ENCODE measurements around the gene SUCO.
"Not testable (repeated sequence)": the region's sequence is repeated elsewhere in the genome, so short reads cannot be mapped to it uniquely, and the experiment has no call there.

The SUCO gene

DNA sequence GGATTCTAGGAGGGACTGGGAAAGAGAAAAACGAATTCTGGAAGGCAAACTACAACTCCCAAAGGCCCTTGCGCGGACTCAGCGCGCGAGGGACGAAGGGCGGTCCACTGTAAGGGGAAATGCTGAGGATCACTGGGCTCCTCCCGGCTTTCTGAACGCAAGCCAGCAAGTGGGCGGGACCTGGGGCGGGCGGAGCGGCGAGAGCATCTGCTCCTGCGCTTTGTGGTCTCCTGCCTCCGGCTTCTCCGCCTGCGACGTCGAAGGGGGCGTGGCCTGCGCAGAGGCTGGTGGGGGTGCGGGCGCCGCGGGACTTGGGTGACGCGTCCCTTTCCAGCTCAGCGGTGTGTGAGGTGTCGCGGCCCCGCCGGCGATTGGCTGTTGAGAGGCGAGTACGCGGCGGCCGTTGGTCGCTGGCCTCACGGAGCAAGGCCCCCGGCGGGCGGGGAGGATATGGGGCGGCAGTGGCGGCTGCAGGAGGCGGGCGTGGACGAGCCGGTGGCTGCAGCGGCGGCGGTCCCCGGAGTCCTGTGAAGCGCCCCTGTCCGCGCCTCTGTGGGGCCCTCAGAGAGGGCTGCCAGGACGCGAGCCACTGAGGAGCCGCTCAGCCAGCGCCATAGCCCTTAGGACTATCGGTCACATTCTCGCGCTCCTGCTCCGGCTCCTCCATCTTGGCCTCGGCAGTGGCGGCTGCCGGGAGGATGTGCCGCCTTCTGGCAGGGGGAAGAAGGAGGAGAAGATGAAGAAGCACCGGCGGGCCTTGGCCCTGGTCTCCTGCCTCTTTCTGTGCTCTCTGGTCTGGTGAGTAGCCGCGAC, at the start of gene SUCO:
SUCO (plus strand) TSS at position 451 of the 813 bp plus-strand sequence; CDS start at position 737, 286 bp downstream.
- peak; percentile 99 for DNase-seq (ENCODE audit: low read depth in 2 of 2)

GRCh38 chr1:172483448-172483847, 49.5 kb upstream of the SUCO start:
- no peak for DNase-seq (ENCODE audit: low read depth in 2 of 2)

DNA sequence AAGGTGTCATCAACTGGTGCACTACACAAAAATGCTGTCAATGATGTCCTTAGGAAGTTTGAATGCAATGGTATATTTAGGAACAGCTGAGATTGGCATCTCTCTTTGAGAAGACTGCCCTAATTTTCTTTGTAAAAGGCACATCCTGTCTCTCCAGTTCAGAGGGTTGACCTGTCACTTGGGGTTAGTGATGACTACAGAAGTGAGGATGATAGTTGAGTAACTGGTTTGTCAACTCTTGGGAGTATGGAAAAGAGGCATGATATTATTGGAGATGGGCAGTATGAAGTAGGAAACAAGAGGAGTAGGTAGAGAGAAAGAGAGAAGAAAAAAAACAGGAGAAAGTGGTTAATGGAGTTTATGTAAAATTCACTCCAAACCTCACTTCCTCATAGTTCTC, 48.7 kb upstream of the SUCO start:
- DNase-seq (ENCODE audit: low read depth in 2 of 2): no peak

- DNase-seq (ENCODE audit: low read depth in 2 of 2): no peak
Measured at GRCh38 chr1:172485626-172486025, 47.3 kb upstream of the SUCO start.

DNA sequence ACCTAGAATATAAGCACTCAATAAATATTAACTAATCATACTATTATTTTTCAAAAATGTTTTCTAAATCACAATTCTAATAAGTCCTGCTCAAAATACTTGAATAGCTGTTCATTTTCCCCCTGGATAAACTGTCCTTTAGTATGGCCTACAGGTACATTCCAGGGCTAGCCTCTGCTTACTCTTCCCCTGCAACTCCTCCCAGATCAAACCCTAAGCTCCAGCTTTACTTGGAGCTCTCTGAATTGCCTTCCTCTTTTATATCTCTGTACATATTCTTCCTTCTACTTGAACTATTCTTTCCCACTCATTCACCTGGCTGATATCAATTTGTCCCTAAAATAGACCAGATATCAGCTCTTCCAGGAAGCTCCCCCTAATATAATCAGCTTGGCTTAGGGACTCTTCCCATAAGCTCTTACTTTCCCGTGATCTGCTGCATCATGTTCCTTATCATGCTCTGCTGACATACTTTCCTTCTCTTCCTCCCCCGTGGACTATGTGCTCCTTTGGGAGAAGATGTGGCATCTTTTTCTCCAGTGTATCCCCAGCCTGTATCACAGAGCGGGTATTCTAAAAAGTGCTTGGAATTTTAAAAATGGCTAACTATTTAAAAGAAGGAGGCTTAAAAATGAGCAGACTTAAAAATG, 46.0 kb upstream of the SUCO start:
- DNase-seq (ENCODE audit: low read depth in 2 of 2): no peak

- no peak for DNase-seq (ENCODE audit: low read depth in 2 of 2)
Measured at GRCh38 chr1:172487550-172487949, 45.4 kb upstream of the SUCO start.

- DNase-seq (ENCODE audit: low read depth in 2 of 2): no peak
Measured at GRCh38 chr1:172488393-172488792, 44.6 kb upstream of the SUCO start.

DNA sequence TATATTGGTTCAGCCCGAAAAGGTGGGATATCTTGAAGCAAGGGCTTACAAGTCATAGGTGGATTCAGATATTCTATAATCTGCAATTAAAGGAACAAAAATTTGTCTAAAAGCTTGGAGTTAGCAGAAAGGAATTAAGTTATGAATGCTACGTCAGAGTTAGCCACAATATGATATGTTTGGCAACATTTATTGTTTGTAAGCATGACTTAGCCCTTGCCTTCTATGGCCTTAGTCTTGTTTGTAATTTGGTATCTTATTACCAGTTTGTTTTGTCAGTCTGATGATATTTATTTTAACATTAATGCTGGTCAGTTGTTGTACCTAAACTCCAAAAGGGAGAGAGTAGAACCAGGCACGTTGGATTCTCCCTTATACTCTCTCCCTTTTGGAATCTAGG, 43.1 kb upstream of the SUCO start:
- DNase-seq (ENCODE audit: low read depth in 2 of 2): no peak

DNA sequence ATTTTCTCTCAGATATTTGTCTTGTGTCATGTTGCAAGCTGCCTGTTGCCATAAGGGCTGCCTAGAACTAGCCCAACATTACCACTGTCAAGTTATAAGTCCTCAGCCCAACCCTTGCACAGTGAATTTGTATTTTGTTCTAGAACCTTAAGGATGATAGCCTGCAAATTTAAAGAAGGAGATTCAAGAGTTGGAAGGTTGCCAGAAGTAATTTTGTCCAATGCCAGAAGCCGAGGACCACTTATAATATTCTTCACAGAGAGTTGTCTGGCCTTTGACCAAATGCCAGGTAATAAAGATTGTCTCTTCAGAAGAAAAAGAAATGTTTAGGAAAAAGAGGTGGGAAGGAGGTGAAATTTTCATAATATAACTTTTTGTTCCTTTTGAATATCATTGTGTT, 40.5 kb upstream of the SUCO start:
- no peak for DNase-seq (ENCODE audit: low read depth in 2 of 2)

- DNase-seq (ENCODE audit: low read depth in 2 of 2): no peak
Measured at GRCh38 chr1:172494166-172494565, 38.8 kb upstream of the SUCO start.

GRCh38 chr1:172496127-172496526, 36.8 kb upstream of the SUCO start:
- not testable (repeated sequence) for DNase-seq (ENCODE audit: low read depth in 2 of 2)

DNA sequence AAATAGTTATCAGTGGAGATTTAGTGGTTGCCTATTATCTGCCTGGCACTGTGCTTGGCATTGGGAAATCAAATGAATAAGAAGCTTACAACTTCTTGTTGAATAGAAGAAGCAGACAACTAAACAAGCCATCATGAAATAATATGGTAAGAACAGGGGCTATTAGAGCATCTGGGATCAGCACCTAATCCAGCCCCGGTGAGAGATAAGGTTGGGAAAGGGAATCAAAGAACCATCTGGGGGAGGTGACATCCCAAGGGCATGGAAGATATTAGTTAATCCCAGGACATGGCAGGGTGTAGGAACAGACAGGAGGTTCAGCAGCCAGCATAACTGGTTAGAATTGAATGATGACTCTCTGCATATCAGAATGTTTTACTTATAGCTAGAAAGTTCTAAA, 36.3 kb upstream of the SUCO start:
- DNase-seq (ENCODE audit: low read depth in 2 of 2): no peak

GRCh38 chr1:172497230-172497629, 35.7 kb upstream of the SUCO start:
- DNase-seq (ENCODE audit: low read depth in 2 of 2): no peak

DNA sequence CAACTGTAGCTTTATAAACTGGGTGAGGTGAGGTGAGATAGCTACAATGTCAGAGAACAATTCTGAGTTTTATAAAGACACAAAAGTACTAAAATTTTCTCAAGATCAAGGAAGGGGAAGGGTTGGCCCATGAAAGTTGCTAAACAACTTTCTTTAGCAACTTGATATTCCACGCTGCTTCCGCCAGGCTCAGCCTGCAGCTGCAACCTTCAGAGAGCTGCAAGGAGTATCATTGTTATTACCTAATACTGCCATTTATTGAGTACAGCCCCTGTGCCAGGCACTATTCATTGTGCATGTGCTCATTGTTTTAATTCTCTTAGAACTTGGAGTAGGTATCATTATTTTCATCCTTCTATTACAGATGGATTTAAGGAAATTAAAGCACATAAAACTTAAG, 34.1 kb upstream of the SUCO start:
- no peak for DNase-seq (ENCODE audit: low read depth in 2 of 2)

- no peak for DNase-seq (ENCODE audit: low read depth in 2 of 2)
Measured at GRCh38 chr1:172499636-172500141, 33.3 kb upstream of the SUCO start.

GRCh38 chr1:172500207-172500606, 32.7 kb upstream of the SUCO start:
- DNase-seq (ENCODE audit: low read depth in 2 of 2): no peak

- no peak for DNase-seq (ENCODE audit: low read depth in 2 of 2)
Measured at GRCh38 chr1:172507741-172508140, 25.2 kb upstream of the SUCO start.

- no peak for DNase-seq (ENCODE audit: low read depth in 2 of 2)
Measured at GRCh38 chr1:172510479-172510878, 22.5 kb upstream of the SUCO start.

GRCh38 chr1:172512591-172512990, 20.4 kb upstream of the SUCO start:
- DNase-seq (ENCODE audit: low read depth in 2 of 2): no peak

DNA sequence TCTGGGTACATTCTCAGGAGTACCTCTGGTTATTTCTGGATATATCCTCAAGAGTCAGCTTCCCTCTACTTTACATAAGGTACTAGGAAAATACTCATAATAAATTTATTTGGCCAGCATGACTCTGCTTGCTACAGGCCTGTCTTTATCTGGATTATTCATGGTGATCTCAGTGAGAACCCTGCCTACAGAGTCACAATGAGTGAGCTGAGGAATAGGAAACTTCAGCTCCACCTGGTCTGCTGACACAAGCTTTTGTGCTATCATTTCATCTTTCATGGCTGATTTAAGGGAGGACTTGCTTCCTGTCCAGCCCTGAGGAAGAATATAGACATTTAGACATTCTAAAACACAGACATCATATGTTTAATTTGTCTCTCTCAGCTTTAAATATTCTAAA, 19.5 kb upstream of the SUCO start:
- no peak for DNase-seq (ENCODE audit: low read depth in 2 of 2)

GRCh38 chr1:172514108-172514507, 18.8 kb upstream of the SUCO start:
- no peak for DNase-seq (ENCODE audit: low read depth in 2 of 2)

DNA sequence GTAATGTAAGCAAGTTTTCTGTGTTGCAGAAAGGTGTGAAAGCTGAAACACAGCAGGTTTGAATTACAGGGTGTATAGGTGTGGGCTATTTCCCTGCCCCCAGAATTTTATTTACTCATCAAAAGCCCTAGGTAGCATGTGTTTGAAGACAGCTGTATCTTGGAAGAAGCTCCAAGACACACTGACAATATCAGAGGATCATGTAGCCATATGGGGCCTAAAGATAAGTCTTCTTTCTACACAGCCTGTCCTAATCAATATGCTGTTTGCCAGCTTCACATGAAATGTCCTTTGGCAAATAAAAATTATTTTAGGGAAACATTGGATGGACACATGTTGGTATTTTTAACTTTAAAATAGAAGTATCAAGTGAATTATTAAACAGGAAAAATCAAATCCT, 17.5 kb upstream of the SUCO start:
- no peak for DNase-seq (ENCODE audit: low read depth in 2 of 2)

- no peak for DNase-seq (ENCODE audit: low read depth in 2 of 2)
Measured at GRCh38 chr1:172515927-172516326, 17.0 kb upstream of the SUCO start.
